HEK293 (cell line): ENCODE measurements around the gene RGS14.

ENCODE experiments used
- CTCF ChIA-PET: fragments of 350-600 bp; formaldehyde crosslinking; extraction: SDS; loops from one replicate; lab custom pipeline; 2021; ENCODE audit warnings: antibody characterized with exemption; lab: Yijun Ruan, JAX
- POLR2A ChIA-PET: fragments of 300-600 bp; formaldehyde crosslinking; extraction: SDS; loops from one replicate; lab custom pipeline; 2020; ENCODE audit warnings: antibody characterized with exemption, inconsistent platforms; lab: Yijun Ruan, JAX
- H3K27ac ChIP-seq: fragments of 200-500 bp; sonication (Bioruptor generic); 2 replicates; pipeline ENCODE4 v1.5.1; 2014; ENCODE audit warnings: low read depth, low read length, control low read depth, inconsistent platforms; ENCODE audit errors: extremely low read depth
- H3K36me3 ChIP-seq, 2 experiments: fragments of 200-500 bp in 1 of 2; sonication (Bioruptor generic) in 1 of 2; 1 replicate in 1 of 2; 2 replicates in 1 of 2; pipeline ENCODE4 v1.5.1; 2014 to 2017; ENCODE audit warnings: inconsistent platforms in 2 of 2, low read length in 2 of 2; ENCODE audit not compliant: control insufficient read depth in 2 of 2, insufficient read depth in 1 of 2
- H3K4me1 ChIP-seq: fragments of 200-500 bp; sonication (Bioruptor generic); 2 replicates; pipeline ENCODE4 v1.5.1; 2014; ENCODE audit warnings: mild to moderate bottlenecking, low read length, inconsistent platforms; ENCODE audit not compliant: control insufficient read depth, insufficient read depth
- H3K4me3 ChIP-seq: 2 replicates; pipeline ENCODE4 v1.5.1; 2011; ENCODE audit warnings: low read depth, mild to moderate bottlenecking, control low read depth, low read length, moderate library complexity
- H3K9me3 ChIP-seq: fragments of 200-500 bp; sonication (Bioruptor generic); 2 replicates; pipeline ENCODE4 v1.5.1; 2014; ENCODE audit warnings: low read depth, low read length, inconsistent platforms; ENCODE audit not compliant: control insufficient read depth, insufficient read depth
- BCL11B ChIP-seq: fragments of 450-650 bp; formaldehyde crosslinking; IDR thresholded peaks from 2 replicates; pipeline ENCODE4 v1.5.1; 2016; ENCODE audit warnings: low read depth, missing biosample characterization, missing genetic modification characterization
- GFI1B ChIP-seq: fragments of 450-650 bp; formaldehyde crosslinking; IDR thresholded peaks from 2 replicates; pipeline ENCODE4 v1.5.1; 2016; ENCODE audit warnings: missing biosample characterization, missing genetic modification characterization
- HOXA7 ChIP-seq: sonication (generic); formaldehyde crosslinking; IDR thresholded peaks from 2 replicates; pipeline ENCODE4 v1.8.1; 2022; ENCODE audit warnings: missing genetic modification reagents, borderline replicate concordance
- SETDB1 ChIP-seq: IDR thresholded peaks from one replicate; pipeline ENCODE4 v1.6.1; 2017; ENCODE audit warnings: mild to moderate bottlenecking, low read length, moderate library complexity, mixed read lengths; ENCODE audit not compliant: insufficient read length
- ZBTB17 ChIP-seq: fragments of 450-650 bp; formaldehyde crosslinking; IDR thresholded peaks from 2 replicates; pipeline ENCODE4 v1.5.1; 2016; ENCODE audit warnings: missing biosample characterization, missing genetic modification characterization
- ZEB2 ChIP-seq: fragments of 450-650 bp; formaldehyde crosslinking; IDR thresholded peaks from 2 replicates; pipeline ENCODE4 v1.5.1; 2016; ENCODE audit warnings: missing biosample characterization, missing genetic modification characterization
- ZFHX2 ChIP-seq: fragments of 450-650 bp; formaldehyde crosslinking; conservative IDR thresholded peaks from 2 replicates; pipeline ENCODE4 v1.5.1; 2016; ENCODE audit warnings: missing biosample characterization, missing genetic modification characterization
- ZFP37 ChIP-seq: fragments of 450-650 bp; formaldehyde crosslinking; IDR thresholded peaks from 2 replicates; pipeline ENCODE4 v1.5.1; 2016; ENCODE audit warnings: missing biosample characterization, missing genetic modification characterization
- ZNF10 ChIP-seq: fragments of 450-650 bp; formaldehyde crosslinking; IDR thresholded peaks from 2 replicates; pipeline ENCODE4 v1.5.1; 2017; ENCODE audit warnings: missing biosample characterization, missing genetic modification characterization
- ZNF23 ChIP-seq: fragments of 450-650 bp; formaldehyde crosslinking; IDR thresholded peaks from 2 replicates; pipeline ENCODE4 v1.5.1; 2016; ENCODE audit warnings: missing biosample characterization, missing genetic modification characterization, borderline replicate concordance
- ZNF37A ChIP-seq: fragments of 450-650 bp; IDR thresholded peaks from 2 replicates; pipeline ENCODE4 v1.5.1; 2018; ENCODE audit warnings: missing biosample characterization, missing genetic modification characterization
- ZNF394 ChIP-seq: fragments of 450-650 bp; formaldehyde crosslinking; IDR thresholded peaks from 2 replicates; pipeline ENCODE4 v1.5.1; 2016; ENCODE audit warnings: missing biosample characterization, missing genetic modification characterization, mild to moderate bottlenecking, moderate library complexity, borderline replicate concordance
- ZNF473 ChIP-seq: fragments of 450-650 bp; formaldehyde crosslinking; IDR thresholded peaks from 2 replicates; pipeline ENCODE4 v1.5.1; 2017; ENCODE audit warnings: missing biosample characterization, missing genetic modification characterization
- ZNF501 ChIP-seq: fragments of 450-650 bp; formaldehyde crosslinking; IDR thresholded peaks from 2 replicates; pipeline ENCODE4 v1.5.1; 2016; ENCODE audit warnings: missing biosample characterization, missing genetic modification characterization
- ZNF530 ChIP-seq: fragments of 450-650 bp; formaldehyde crosslinking; IDR thresholded peaks from 2 replicates; pipeline ENCODE4 v1.5.1; 2016; ENCODE audit warnings: low read depth, missing biosample characterization, missing genetic modification characterization
- ZNF555 ChIP-seq: fragments of 450-650 bp; formaldehyde crosslinking; conservative IDR thresholded peaks from 2 replicates; pipeline ENCODE4 v1.5.1; 2017; ENCODE audit warnings: missing biosample characterization, mild to moderate bottlenecking, missing genetic modification characterization, inconsistent platforms
- ZNF560 ChIP-seq: fragments of 450-650 bp; formaldehyde crosslinking; IDR thresholded peaks from 2 replicates; pipeline ENCODE4 v1.5.1; 2017; ENCODE audit warnings: missing biosample characterization, missing genetic modification characterization, borderline replicate concordance
- ZNF585B ChIP-seq: fragments of 450-650 bp; formaldehyde crosslinking; IDR thresholded peaks from 2 replicates; pipeline ENCODE4 v1.5.1; 2016; ENCODE audit warnings: missing biosample characterization, missing genetic modification characterization
- ZNF596 ChIP-seq: fragments of 450-650 bp; IDR thresholded peaks from 2 replicates; pipeline ENCODE4 v1.5.0; 2018; ENCODE audit warnings: missing biosample characterization, mild to moderate bottlenecking, missing genetic modification characterization, moderate library complexity
- ZNF623 ChIP-seq: fragments of 450-650 bp; formaldehyde crosslinking; IDR thresholded peaks from 2 replicates; pipeline ENCODE4 v1.5.1; 2016; ENCODE audit warnings: missing biosample characterization, missing genetic modification characterization
- ZNF624 ChIP-seq: fragments of 450-650 bp; formaldehyde crosslinking; IDR thresholded peaks from 2 replicates; pipeline ENCODE4 v1.5.1; 2017; ENCODE audit warnings: missing biosample characterization, missing genetic modification characterization
- ZNF747 ChIP-seq: fragments of 450-650 bp; formaldehyde crosslinking; IDR thresholded peaks from 2 replicates; pipeline ENCODE4 v1.5.1; 2016; ENCODE audit warnings: missing biosample characterization, missing genetic modification characterization
- ZSCAN30 ChIP-seq: fragments of 450-650 bp; IDR thresholded peaks from 2 replicates; pipeline ENCODE4 v1.5.1; 2018; ENCODE audit warnings: missing biosample characterization, mild to moderate bottlenecking, missing genetic modification characterization, moderate library complexity
- TF ChIP-seq, protein P1 (sequence below): fragments of 450-650 bp; formaldehyde crosslinking; optimal IDR thresholded peaks from 2 replicates; pipeline ENCODE3; 2016; ENCODE audit warnings: missing biosample characterization, mild to moderate bottlenecking, missing genetic modification characterization
- TF ChIP-seq, protein P2 (sequence below): fragments of 450-650 bp; IDR thresholded peaks from 2 replicates; pipeline ENCODE4 v1.5.1; 2018; ENCODE audit warnings: missing biosample characterization, mild to moderate bottlenecking, missing genetic modification characterization
- TF ChIP-seq, protein P3 (sequence below): fragments of 450-650 bp; formaldehyde crosslinking; IDR thresholded peaks from 2 replicates; pipeline ENCODE4 v1.5.1; 2017; ENCODE audit warnings: missing biosample characterization, missing genetic modification characterization
- TF ChIP-seq, protein P4 (sequence below): fragments of 450-650 bp; formaldehyde crosslinking; IDR thresholded peaks from 2 replicates; pipeline ENCODE4 v1.5.1; 2016; ENCODE audit warnings: missing biosample characterization, missing genetic modification characterization
- TF ChIP-seq, protein P5 (sequence below): fragments of 450-650 bp; formaldehyde crosslinking; IDR thresholded peaks from 2 replicates; pipeline ENCODE4 v1.5.1; 2016; ENCODE audit warnings: missing biosample characterization, missing genetic modification characterization

Gene RGS14

DNA sequence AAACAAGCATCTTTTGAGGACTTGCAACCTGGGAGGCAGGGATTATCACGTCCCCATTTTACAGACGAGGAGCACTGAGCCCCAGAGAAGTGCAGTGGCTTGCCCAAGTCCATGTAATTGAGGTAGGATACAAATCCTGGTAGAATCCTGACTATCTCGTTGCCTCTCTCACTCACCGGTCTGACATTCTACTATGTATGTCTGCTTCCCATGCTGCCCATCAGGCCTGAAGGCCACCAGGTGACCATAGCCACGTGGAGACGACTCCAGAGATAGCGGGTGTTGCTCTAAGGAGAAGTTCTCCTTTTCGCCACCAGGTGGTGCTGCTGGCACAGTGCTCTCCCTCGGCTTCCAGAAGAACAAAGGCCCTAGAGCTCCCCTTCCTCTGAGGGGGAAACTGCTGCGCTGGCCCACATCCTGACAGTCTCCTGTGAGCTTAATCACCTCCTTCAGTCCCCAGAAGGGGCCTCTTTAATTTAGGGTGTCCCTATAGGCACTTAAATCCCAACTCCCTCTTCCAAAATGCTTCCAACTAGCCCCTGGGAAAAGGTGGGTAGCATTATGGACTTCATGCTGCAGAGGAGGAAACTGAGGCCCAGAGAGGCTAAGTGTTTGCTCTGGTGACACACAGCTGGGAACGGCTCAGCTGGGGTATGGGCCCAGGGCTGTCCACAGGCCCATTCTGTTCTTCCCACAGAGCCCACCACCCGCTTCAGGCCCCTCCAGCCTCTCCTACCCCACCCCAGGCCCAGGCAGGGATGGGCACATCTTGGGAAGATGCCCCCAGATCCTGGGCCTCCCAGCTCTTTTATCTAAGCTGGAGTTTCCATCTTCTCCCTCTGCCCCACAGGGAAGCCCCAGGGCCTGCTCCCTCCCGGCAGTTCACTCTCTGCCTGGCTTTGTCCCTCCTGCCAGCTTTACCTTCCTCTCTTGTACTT, 32.9 kb downstream of the RGS14 start:
- POLR2A ChIA-PET, result interaction anchor here (0.5 to 4.4 kb wide), 11 partner anchors 12 to 114 kb away, joined by 3 to 20 read pairs (median 3); partner anchors contain the start of gene GRK6
- no peaks in the 10 kb centered on the region for H3K36me3 ChIP-seq
- CTCF ChIA-PET, result interaction anchor here (0.6 to 6.8 kb wide), 37 partner anchors 12 to 962 kb away, joined by 3 to 97 read pairs (median 4); partner anchors contain the start of genes GRK6, LMAN2, PDLIM7 and PFN3
- H3K27ac ChIP-seq, result no peak overlapping the region
- no peak overlapping the region for H3K4me3 ChIP-seq
- H3K9me3 ChIP-seq, result no peaks in the 10 kb centered on the region
- H3K4me1 ChIP-seq, result no peaks in the 10 kb centered on the region
- 0 out of 2 replicates have a peak, but pooled peaks have one; percentile 21 for TF ChIP-seq BCL11B (tag by site-specific recombination)
- no peak for TF ChIP-seq ZNF555 (tag by site-specific recombination)
- TF ChIP-seq, protein P1, sequence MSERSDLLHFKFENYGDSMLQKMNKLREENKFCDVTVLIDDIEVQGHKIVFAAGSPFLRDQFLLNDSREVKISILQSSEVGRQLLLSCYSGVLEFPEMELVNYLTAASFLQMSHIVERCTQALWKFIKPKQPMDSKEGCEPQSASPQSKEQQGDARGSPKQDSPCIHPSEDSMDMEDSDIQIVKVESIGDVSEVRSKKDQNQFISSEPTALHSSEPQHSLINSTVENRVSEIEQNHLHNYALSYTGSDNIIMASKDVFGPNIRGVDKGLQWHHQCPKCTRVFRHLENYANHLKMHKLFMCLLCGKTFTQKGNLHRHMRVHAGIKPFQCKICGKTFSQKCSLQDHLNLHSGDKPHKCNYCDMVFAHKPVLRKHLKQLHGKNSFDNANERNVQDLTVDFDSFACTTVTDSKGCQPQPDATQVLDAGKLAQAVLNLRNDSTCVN (tag by site-specific recombination), result peak; percentile 17
- TF ChIP-seq ZEB2, result peak; percentile 72; the same call in 1 of the 2 replicates
- TF ChIP-seq ZNF585B (tag by site-specific recombination), result no peak
- no peak for TF ChIP-seq ZNF624 (tag by site-specific recombination)
- no peak for TF ChIP-seq SETDB1
- no peak for TF ChIP-seq ZNF530
- no peak for TF ChIP-seq ZNF473 (tag by site-specific recombination)
- TF ChIP-seq, protein P2, sequence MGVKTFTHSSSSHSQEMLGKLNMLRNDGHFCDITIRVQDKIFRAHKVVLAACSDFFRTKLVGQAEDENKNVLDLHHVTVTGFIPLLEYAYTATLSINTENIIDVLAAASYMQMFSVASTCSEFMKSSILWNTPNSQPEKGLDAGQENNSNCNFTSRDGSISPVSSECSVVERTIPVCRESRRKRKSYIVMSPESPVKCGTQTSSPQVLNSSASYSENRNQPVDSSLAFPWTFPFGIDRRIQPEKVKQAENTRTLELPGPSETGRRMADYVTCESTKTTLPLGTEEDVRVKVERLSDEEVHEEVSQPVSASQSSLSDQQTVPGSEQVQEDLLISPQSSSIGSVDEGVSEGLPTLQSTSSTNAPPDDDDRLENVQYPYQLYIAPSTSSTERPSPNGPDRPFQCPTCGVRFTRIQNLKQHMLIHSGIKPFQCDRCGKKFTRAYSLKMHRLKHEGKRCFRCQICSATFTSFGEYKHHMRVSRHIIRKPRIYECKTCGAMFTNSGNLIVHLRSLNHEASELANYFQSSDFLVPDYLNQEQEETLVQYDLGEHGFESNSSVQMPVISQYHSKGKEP (tag by site-specific recombination), result no peak
- TF ChIP-seq, protein P3, sequence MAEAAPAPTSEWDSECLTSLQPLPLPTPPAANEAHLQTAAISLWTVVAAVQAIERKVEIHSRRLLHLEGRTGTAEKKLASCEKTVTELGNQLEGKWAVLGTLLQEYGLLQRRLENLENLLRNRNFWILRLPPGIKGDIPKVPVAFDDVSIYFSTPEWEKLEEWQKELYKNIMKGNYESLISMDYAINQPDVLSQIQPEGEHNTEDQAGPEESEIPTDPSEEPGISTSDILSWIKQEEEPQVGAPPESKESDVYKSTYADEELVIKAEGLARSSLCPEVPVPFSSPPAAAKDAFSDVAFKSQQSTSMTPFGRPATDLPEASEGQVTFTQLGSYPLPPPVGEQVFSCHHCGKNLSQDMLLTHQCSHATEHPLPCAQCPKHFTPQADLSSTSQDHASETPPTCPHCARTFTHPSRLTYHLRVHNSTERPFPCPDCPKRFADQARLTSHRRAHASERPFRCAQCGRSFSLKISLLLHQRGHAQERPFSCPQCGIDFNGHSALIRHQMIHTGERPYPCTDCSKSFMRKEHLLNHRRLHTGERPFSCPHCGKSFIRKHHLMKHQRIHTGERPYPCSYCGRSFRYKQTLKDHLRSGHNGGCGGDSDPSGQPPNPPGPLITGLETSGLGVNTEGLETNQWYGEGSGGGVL (tag by site-specific recombination), result no peak
- no peak for TF ChIP-seq ZNF596
- no peak for TF ChIP-seq ZNF10 (tag by site-specific recombination)
- peak; percentile 45; the same call in 1 of the 2 replicates for TF ChIP-seq ZNF501 (tag by site-specific recombination)
- TF ChIP-seq, protein P4, sequence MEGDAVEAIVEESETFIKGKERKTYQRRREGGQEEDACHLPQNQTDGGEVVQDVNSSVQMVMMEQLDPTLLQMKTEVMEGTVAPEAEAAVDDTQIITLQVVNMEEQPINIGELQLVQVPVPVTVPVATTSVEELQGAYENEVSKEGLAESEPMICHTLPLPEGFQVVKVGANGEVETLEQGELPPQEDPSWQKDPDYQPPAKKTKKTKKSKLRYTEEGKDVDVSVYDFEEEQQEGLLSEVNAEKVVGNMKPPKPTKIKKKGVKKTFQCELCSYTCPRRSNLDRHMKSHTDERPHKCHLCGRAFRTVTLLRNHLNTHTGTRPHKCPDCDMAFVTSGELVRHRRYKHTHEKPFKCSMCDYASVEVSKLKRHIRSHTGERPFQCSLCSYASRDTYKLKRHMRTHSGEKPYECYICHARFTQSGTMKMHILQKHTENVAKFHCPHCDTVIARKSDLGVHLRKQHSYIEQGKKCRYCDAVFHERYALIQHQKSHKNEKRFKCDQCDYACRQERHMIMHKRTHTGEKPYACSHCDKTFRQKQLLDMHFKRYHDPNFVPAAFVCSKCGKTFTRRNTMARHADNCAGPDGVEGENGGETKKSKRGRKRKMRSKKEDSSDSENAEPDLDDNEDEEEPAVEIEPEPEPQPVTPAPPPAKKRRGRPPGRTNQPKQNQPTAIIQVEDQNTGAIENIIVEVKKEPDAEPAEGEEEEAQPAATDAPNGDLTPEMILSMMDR (tag by site-specific recombination), result peak; percentile 94
- TF ChIP-seq HOXA7 (CRISPR knock-in tag), result no peak
- TF ChIP-seq, protein P5, sequence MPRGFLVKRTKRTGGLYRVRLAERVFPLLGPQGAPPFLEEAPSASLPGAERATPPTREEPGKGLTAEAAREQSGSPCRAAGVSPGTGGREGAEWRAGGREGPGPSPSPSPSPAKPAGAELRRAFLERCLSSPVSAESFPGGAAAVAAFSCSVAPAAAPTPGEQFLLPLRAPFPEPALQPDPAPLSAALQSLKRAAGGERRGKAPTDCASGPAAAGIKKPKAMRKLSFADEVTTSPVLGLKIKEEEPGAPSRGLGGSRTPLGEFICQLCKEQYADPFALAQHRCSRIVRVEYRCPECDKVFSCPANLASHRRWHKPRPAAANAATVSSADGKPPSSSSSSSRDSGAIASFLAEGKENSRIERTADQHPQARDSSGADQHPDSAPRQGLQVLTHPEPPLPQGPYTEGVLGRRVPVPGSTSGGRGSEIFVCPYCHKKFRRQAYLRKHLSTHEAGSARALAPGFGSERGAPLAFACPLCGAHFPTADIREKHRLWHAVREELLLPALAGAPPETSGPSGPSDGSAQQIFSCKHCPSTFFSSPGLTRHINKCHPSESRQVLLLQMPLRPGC (tag by site-specific recombination), result no peak
- no peak for TF ChIP-seq ZNF560
- no peak for TF ChIP-seq ZNF623 (tag by site-specific recombination)
- TF ChIP-seq ZNF747, result no peak
- TF ChIP-seq ZNF23 (tag by site-specific recombination), result no peak
- no peak for TF ChIP-seq ZNF394 (tag by site-specific recombination)
- TF ChIP-seq GFI1B (tag by site-specific recombination), result no peak
- TF ChIP-seq ZFHX2 (tag by site-specific recombination), result no peak
- TF ChIP-seq ZFP37 (tag by site-specific recombination), result no peak
- no peak for TF ChIP-seq ZNF37A (tag by site-specific recombination)
- TF ChIP-seq ZBTB17 (tag by site-specific recombination), result peak; percentile 58
- TF ChIP-seq ZSCAN30, result peak; percentile 61; the same call in 1 of the 2 replicates
